Measurements from ENCODE around the gene TYSND1. TPM values are rescaled to one million over a fixed set of nuclear protein-coding genes. Genes with fewer than 3 reads are reported as not detected.

The TYSND1 gene
- total RNA-seq, 1 donor from 2014 or later, result 21.7 TPM

GRCh38 chr10:70092389-70092718, 54.1 kb downstream of the TYSND1 start:
- no peak for DNase-seq (ENCODE audit: low read depth)
- no peak for TF ChIP-seq CTCF (conservative IDR thresholded peaks at IDR 0.05; ENCODE audit: low read depth, low read length)
- H3K4me3 ChIP-seq (ENCODE audit: low read depth, low read length), result no peak overlapping the region

GRCh38 chr10:70090951-70091350, 55.5 kb downstream of the TYSND1 start:
- H3K4me3 ChIP-seq (ENCODE audit: low read depth, low read length), result no peak overlapping the region
- no peak for TF ChIP-seq CTCF (conservative IDR thresholded peaks at IDR 0.05; ENCODE audit: low read depth, low read length)
- DNase-seq (ENCODE audit: low read depth), result peak; percentile 22

GRCh38 chr10:70090013-70090412, 56.5 kb downstream of the TYSND1 start:
- TF ChIP-seq CTCF (conservative IDR thresholded peaks at IDR 0.05; ENCODE audit: low read depth, low read length), result no peak
- no peak overlapping the region for H3K4me3 ChIP-seq (ENCODE audit: low read depth, low read length)
- no peak for DNase-seq (ENCODE audit: low read depth)

- H3K4me3 ChIP-seq (ENCODE audit: low read depth, low read length), result no peak overlapping the region
- no peak for TF ChIP-seq CTCF (conservative IDR thresholded peaks at IDR 0.05; ENCODE audit: low read depth, low read length)
- DNase-seq (ENCODE audit: low read depth), result no peak
Observed at GRCh38 chr10:70088308-70088698, 58.2 kb downstream of the TYSND1 start.

Other genes starting within 250 kb of the TYSND1 start
- 53.2 and 62.8 TPM in 2 replicates for gene MACROH2A2, start 93.9 kb downstream of the TYSND1 start, total RNA-seq
- gene AIFM2, start 13.9 kb downstream of the TYSND1 start, total RNA-seq, result 3.7 and 11.6 TPM in 2 replicates
- gene SAR1A, start 23.8 kb upstream of the TYSND1 start, total RNA-seq, result 59.9 and 68.1 TPM in 2 replicates
- 245 and 299 TPM in 2 replicates for gene PPA1, start 86.7 kb upstream of the TYSND1 start, total RNA-seq
- gene NPFFR1, start 137.3 kb upstream of the TYSND1 start, total RNA-seq, result 0.14 TPM in 1 of 2 replicates, not detected in the other
- 39.5 and 48.1 TPM in 2 replicates for gene LRRC20, start 235.9 kb upstream of the TYSND1 start, total RNA-seq